ENCODE measurements around the gene CELF4. TPM values are rescaled to one million over a fixed set of nuclear protein-coding genes. Genes with fewer than 3 reads are reported as not detected.

The CELF4 gene
- total RNA-seq, 2 donors from 2014 or later = 0.22 to 3.9 TPM

- Histone ChIP-seq H3K27ac (no peak overlapping the region), H3K4me3 (no peak overlapping the region), H3K9me3 (no peaks in the 10 kb centered on the region), H3K4me1 (peaks cover 0 to 9% of the 10 kb centered on the region in 2 donors), H3K27me3 (no peaks in the 10 kb centered on the region), H3K36me3 (no peaks in the 10 kb centered on the region)
- no peak for DNase-seq (ENCODE audit: low spot score)
- no peak for TF ChIP-seq CTCF (IDR thresholded peaks at IDR 0.05)
Measured at GRCh38 chr18:37453752-37454151, 111.8 kb downstream of the CELF4 start.

- H3K36me3 ChIP-seq = no peaks in the 10 kb centered on the region
- peaks cover 0 to 9% of the 10 kb centered on the region in 2 donors for H3K4me1 ChIP-seq
- no peaks in the 10 kb centered on the region for H3K9me3 ChIP-seq
- no peak for DNase-seq (ENCODE audit: low spot score)
- no peak for TF ChIP-seq CTCF (IDR thresholded peaks at IDR 0.05)
- H3K4me3 ChIP-seq = no peak overlapping the region
- H3K27ac ChIP-seq = no peak overlapping the region
- no peaks in the 10 kb centered on the region for H3K27me3 ChIP-seq
Measured at GRCh38 chr18:37452682-37453385, 112.8 kb downstream of the CELF4 start.

GRCh38 chr18:37452015-37452414, 113.6 kb downstream of the CELF4 start:
- no peak overlapping the region for H3K27ac ChIP-seq

GRCh38 chr18:37451239-37451825, 114.3 kb downstream of the CELF4 start:
- no peak for TF ChIP-seq CTCF (IDR thresholded peaks at IDR 0.05)
- H3K27ac ChIP-seq = no peak overlapping the region
- H3K9me3 ChIP-seq = no peaks in the 10 kb centered on the region
- H3K27me3 ChIP-seq = no peaks in the 10 kb centered on the region
- H3K4me3 ChIP-seq = no peak overlapping the region
- H3K4me1 ChIP-seq = peaks cover 0 to 9% of the 10 kb centered on the region in 2 donors
- H3K36me3 ChIP-seq = no peaks in the 10 kb centered on the region
- no peak for DNase-seq (ENCODE audit: low spot score)

More at GRCh38 chr18:37452015-37452414, 113.6 kb downstream of the CELF4 start:
- H3K4me1 ChIP-seq = peaks cover 0 to 9% of the 10 kb centered on the region in 2 donors
- DNase-seq (ENCODE audit: low spot score) = no peak
- H3K4me3 ChIP-seq = no peak overlapping the region
- no peak for TF ChIP-seq CTCF (IDR thresholded peaks at IDR 0.05)
- H3K9me3 ChIP-seq = no peaks in the 10 kb centered on the region
- no peaks in the 10 kb centered on the region for H3K27me3 ChIP-seq
- no peaks in the 10 kb centered on the region for H3K36me3 ChIP-seq

- no peaks in the 10 kb centered on the region for H3K36me3 ChIP-seq
- no peak for TF ChIP-seq CTCF (IDR thresholded peaks at IDR 0.05)
- H3K4me3 ChIP-seq = no peak overlapping the region
- peaks cover 0 to 9% of the 10 kb centered on the region in 2 donors for H3K4me1 ChIP-seq
- H3K9me3 ChIP-seq = no peaks in the 10 kb centered on the region
- no peak overlapping the region for H3K27ac ChIP-seq
- no peaks in the 10 kb centered on the region for H3K27me3 ChIP-seq
- no peak for DNase-seq (ENCODE audit: low spot score)
Measured at GRCh38 chr18:37450434-37451132, 115.0 kb downstream of the CELF4 start.

Data from right atrium auricular region (tissue), 2 donors.